Activated CD8-positive, alpha-beta memory T cell treated with anti-CD3 and anti-CD28 coated beads for 1 hour (primary cell): ENCODE measurements around the gene DCAF4L1.

Experiments
- DNase-seq, 2 donors: peaks; one replicate each; pipeline ENCODE4 v3.0.0-alpha.2; 2020; ENCODE audit warnings: low read depth in 1 of 2; ENCODE audit errors: extremely low read depth in 1 of 2

Gene DCAF4L1

GRCh38 chr4:41989994-41990364, 8.4 kb downstream of the DCAF4L1 start:
- DNase-seq = no peak

- peak; percentile 85 to 86 for DNase-seq
Measured at GRCh38 chr4:41990365-41991111, 9.0 kb downstream of the DCAF4L1 start, which contains the start of gene SLC30A9. Gene SLC30A9 (plus strand): TSS chr4:41990530. CDS start chr4:41990652, 122 bp downstream.

GRCh38 chr4:41991916-41992767, 10.6 kb downstream of the DCAF4L1 start:
- DNase-seq = no peak

- DNase-seq = no peak
Measured at GRCh38 chr4:41992967-41993857, 11.7 kb downstream of the DCAF4L1 start.

GRCh38 chr4:41994461-41994985, 13.0 kb downstream of the DCAF4L1 start:
- DNase-seq = no peak

DNA sequence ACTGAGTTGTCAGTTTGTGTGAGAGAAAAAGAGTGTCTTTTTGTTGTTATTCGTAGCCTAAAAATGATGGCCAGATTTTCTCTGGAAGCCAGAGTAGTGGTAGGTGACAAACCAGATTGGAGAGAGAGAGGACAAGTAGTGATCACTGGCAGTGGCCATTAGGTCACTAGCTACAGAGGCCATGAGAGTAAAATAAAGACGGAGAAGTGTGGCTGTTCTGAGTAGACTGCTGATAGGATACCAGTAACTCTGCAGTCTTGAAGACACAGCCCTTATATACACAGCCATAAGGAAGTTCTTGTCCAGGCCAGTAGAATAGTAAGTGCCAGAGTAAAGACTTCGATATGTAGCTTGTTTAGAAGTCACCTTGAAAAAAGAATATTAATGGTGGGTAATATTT, 16.5 kb downstream of the DCAF4L1 start:
- no peak for DNase-seq

DNA sequence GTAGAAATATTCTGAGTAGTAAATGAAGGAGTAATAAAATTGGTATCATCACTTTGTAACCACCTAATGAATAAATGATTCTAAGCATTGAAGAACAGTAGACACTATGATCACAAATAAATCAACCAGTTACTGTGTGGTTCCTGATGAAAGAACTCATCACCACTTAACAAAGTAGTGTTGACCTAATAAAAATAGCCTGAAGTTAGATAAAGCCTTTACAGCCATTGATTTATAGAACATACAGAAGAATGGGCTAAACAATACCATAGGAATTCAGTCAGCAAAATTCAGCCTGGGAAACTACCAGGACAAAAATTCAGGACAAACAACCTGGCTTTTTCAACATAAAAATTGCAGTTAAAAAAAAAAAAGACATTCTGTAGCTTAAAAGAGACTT, 17.8 kb downstream of the DCAF4L1 start:
- no peak for DNase-seq

DNA sequence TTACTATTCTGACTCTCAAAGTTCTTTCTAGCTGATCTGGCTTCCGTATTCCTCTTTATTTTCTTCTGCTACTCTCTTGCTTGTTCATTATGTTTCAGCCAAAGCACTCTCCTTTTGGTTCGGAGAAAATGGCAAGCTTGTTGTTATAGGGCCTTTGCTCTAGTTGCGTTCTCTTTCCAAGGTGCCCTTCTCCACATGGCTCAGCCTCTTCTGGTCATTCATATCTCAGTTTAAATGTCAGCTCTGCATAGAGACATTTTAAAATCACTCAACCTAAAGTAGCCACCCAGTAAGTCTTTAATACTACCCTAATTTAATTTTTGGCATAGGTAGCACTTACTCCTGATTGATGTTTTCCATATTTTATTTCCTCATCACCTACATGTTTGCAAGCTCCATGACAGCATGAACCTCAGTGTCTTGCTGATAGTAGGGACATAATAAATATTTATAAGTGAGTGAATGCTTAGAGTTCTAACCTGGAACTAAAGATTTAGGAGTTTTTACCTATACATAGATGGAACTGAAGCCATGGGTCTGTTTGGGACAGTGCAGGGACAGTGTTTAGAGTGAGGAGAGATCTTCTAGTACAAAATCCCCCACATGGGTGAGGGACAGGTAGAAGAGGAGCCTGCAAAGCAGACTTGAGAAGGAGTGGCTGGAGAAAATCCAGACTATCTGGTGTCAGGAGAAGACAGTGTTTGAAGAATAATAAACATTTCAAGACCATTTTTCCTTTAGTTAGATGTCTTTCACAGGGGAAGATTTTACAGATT, 26.6 kb downstream of the DCAF4L1 start:
- no peak for DNase-seq

- DNase-seq = no peak
Measured at GRCh38 chr4:42015438-42015837, 33.9 kb downstream of the DCAF4L1 start.

GRCh38 chr4:42018451-42018850, 36.9 kb downstream of the DCAF4L1 start:
- DNase-seq = no peak
